HCT116 (cell line): ENCODE results near the gene PTPN22. TPM values are rescaled to one million over a fixed set of nuclear protein-coding genes. Genes with fewer than 3 reads are reported as not detected.

Experiments used
- ATAC-seq: fragments of 200-7000 bp; cut with Tn5 transposase; 2 replicates; pipeline ENCODE4 v1.9.1; 2020; ENCODE audit warnings: mild to moderate bottlenecking, moderate library complexity
- BruUV-seq: library from RNA; stranded (reverse); fragments of 400-500 nt; replicated peaks from 2 replicates; lab custom pipeline; 2021; lab: Mats Ljungman, UMichigan
- CTCF ChIA-PET: fragments of 300-600 bp; sonication (Branson Sonifier 250); formaldehyde crosslinking; loops from one replicate; lab custom pipeline; 2021; ENCODE audit warnings: antibody characterized with exemption; lab: Charles Lee
- POLR2A ChIA-PET: fragments of 300-600, 350-600 bp; sonication (Branson Sonifier 250); formaldehyde crosslinking; loops from one replicate; lab custom pipeline; 2021; ENCODE audit warnings: antibody characterized with exemption; lab: Charles Lee
- RAD21 ChIA-PET, 2 experiments: fragments of 300-600 bp; sonication (Branson Sonifier 250); formaldehyde crosslinking; loops; one replicate each; lab custom pipeline; 2023; ENCODE audit warnings: low total read pairs in 2 of 2; ENCODE audit not compliant: uncharacterized antibody in 2 of 2, unreplicated experiment in 2 of 2, low non-redundant PET in 1 of 2; lab: Charles Lee
- DNase-seq: peaks from one replicate; pipeline ENCODE4 v3.0.0-alpha.2; 2010; ENCODE audit warnings: low read depth, low spot score
- H2AFZ ChIP-seq: fragments of 200-600 bp; shearing (Covaris generic), sonication (generic); 2 replicates; pipeline ENCODE4 v1.6.1; 2017; ENCODE audit warnings: low read depth, mixed run types, mixed read lengths, antibody characterized with exemption, low read length; ENCODE audit not compliant: poor library complexity, severe bottlenecking
- H3K27ac ChIP-seq: 2 replicates; pipeline ENCODE4 v1.5.1; 2012; ENCODE audit warnings: low read depth, low read length
- H3K27me3 ChIP-seq: fragments of 200-600 bp; sonication (generic); 2 replicates; pipeline ENCODE4 v1.6.1; 2016; ENCODE audit warnings: mixed run types, low read length, mixed read lengths; ENCODE audit not compliant: insufficient read depth
- H3K36me3 ChIP-seq, 2 experiments: fragments of 200-500 bp in 1 of 2; fragments of 200-600 bp in 1 of 2; sonication (Bioruptor generic) in 1 of 2; sonication (generic) in 1 of 2; 2 replicates each; pipeline versions ENCODE4 v1.5.1 to v1.6.1; 2014 to 2016; ENCODE audit warnings: low read length in 2 of 2, inconsistent platforms in 1 of 2, mixed read lengths in 1 of 2, mixed run types in 1 of 2; ENCODE audit not compliant: insufficient read depth in 2 of 2, control insufficient read depth in 1 of 2
- H3K4me1 ChIP-seq, 2 experiments: fragments of 200-600 bp in 1 of 2; sonication (generic) in 1 of 2; 2 replicates each; pipeline versions ENCODE4 v1.5.1 to v1.6.1; 2012 to 2017; ENCODE audit warnings: low read length in 2 of 2, inconsistent platforms in 1 of 2, mild to moderate bottlenecking in 1 of 2, mixed read lengths in 1 of 2, mixed run types in 1 of 2, moderate library complexity in 1 of 2; ENCODE audit not compliant: insufficient read depth in 2 of 2, control insufficient read depth in 1 of 2
- H3K4me2 ChIP-seq: fragments of 200-600 bp; sonication (generic); 2 replicates; pipeline ENCODE4 v1.6.1; 2017; ENCODE audit warnings: mixed run types, low read length, mixed read lengths
- H3K4me3 ChIP-seq, 2 experiments: fragments of 200-600 bp in 1 of 2; sonication (generic) in 1 of 2; replicated peaks in 1 of 2; 2 replicates each; pipeline ENCODE4 v1.5.1; 2011 to 2016; ENCODE audit warnings: low read length in 2 of 2, control low read depth in 1 of 2, low read depth in 1 of 2, mild to moderate bottlenecking in 1 of 2, mixed read lengths in 1 of 2, mixed run types in 1 of 2
- H3K79me2 ChIP-seq: fragments of 200-600 bp; sonication (generic); 2 replicates; pipeline ENCODE4 v1.6.1; 2017; ENCODE audit warnings: mild to moderate bottlenecking, mixed run types, low read length, moderate library complexity, mixed read lengths; ENCODE audit not compliant: insufficient read depth
- H3K9ac ChIP-seq: fragments of 200-600 bp; sonication (generic); 2 replicates; pipeline ENCODE4 v1.6.1; 2016; ENCODE audit warnings: low read length, mixed read lengths
- H3K9me2 ChIP-seq: fragments of 200-600 bp; sonication (generic), shearing (Covaris generic); 2 replicates; pipeline ENCODE4 v1.6.1; 2017; ENCODE audit warnings: mixed run types, mild to moderate bottlenecking, moderate library complexity; ENCODE audit not compliant: insufficient read depth
- H3K9me3 ChIP-seq, 2 experiments: fragments of 200-500 bp in 1 of 2; fragments of 200-600 bp in 1 of 2; sonication (Bioruptor generic) in 1 of 2; sonication (generic) in 1 of 2; 2 replicates each; pipeline ENCODE4 v1.6.1; 2014 to 2017; ENCODE audit warnings: low read length in 2 of 2, mixed read lengths in 2 of 2, inconsistent platforms in 1 of 2, low read depth in 1 of 2, mild to moderate bottlenecking in 1 of 2, mixed run types in 1 of 2, moderate library complexity in 1 of 2; ENCODE audit not compliant: control insufficient read depth in 1 of 2, insufficient read depth in 1 of 2
- H4K20me1 ChIP-seq: fragments of 200-600 bp; sonication (generic), shearing (Covaris generic); 2 replicates; pipeline ENCODE4 v1.6.1; 2017; ENCODE audit warnings: mixed run types, mild to moderate bottlenecking, moderate library complexity; ENCODE audit not compliant: insufficient read depth
- CBX3 ChIP-seq: IDR thresholded peaks from 2 replicates; pipeline ENCODE4 v1.6.1; 2012; ENCODE audit warnings: low read depth
- CEBPB ChIP-seq: IDR thresholded peaks from 2 replicates; pipeline ENCODE4 v1.6.1; 2012; ENCODE audit warnings: low read depth
- EGR1 ChIP-seq: IDR thresholded peaks from 2 replicates; pipeline ENCODE4 v1.6.1; 2012; ENCODE audit warnings: low read depth
- ELF1 ChIP-seq: IDR thresholded peaks from 2 replicates; pipeline ENCODE4 v1.6.1; 2012; ENCODE audit warnings: low read depth, borderline replicate concordance
- EZH2phosphoT487 ChIP-seq: fragments of 200-600 bp; IDR thresholded peaks from 2 replicates; pipeline ENCODE4 v1.6.1; 2018; ENCODE audit warnings: antibody characterized with exemption, borderline replicate concordance
- FOSL1 ChIP-seq: IDR thresholded peaks from 2 replicates; pipeline ENCODE4 v1.6.1; 2012; ENCODE audit warnings: low read depth
- POLR2A ChIP-seq: IDR thresholded peaks from 2 replicates; pipeline ENCODE4 v1.7.0; 2011; ENCODE audit warnings: borderline replicate concordance; ENCODE audit not compliant: insufficient read depth, insufficient read length; ENCODE audit errors: extremely low read depth
- RAD21 ChIP-seq: IDR thresholded peaks from 2 replicates; pipeline ENCODE4 v1.6.1; 2012; ENCODE audit warnings: low read depth, mild to moderate bottlenecking
- SP1 ChIP-seq: IDR thresholded peaks from 2 replicates; pipeline ENCODE4 v1.6.1; 2012; ENCODE audit warnings: low read depth
- SRF ChIP-seq: IDR thresholded peaks from 2 replicates; pipeline ENCODE4 v1.6.1; 2012; ENCODE audit warnings: low read depth
- TCF7L2 ChIP-seq: IDR thresholded peaks from 2 replicates; pipeline ENCODE4 v1.7.0; 2011; ENCODE audit warnings: borderline replicate concordance, inconsistent platforms; ENCODE audit not compliant: insufficient read depth, insufficient read length; ENCODE audit errors: extremely low read depth
- ZFX ChIP-seq: fragments of 450-650 bp; IDR thresholded peaks from 2 replicates; pipeline ENCODE4 v1.6.1; 2017
- ZNF274 ChIP-seq: fragments of 200-500 bp; sonication (Bioruptor generic); IDR thresholded peaks from 2 replicates; pipeline ENCODE4 v1.6.1; 2014; ENCODE audit warnings: mild to moderate bottlenecking, low read depth, low read length, inconsistent platforms
- intact Hi-C: fragments of 100-400 bp; cut with micrococcal nuclease; formaldehyde crosslinking; loops from 2 replicates; pipeline ENCODE4 v1.10.0; 2022
- total RNA-seq: library from RNA; stranded (reverse); gene quantifications from one replicate; pipeline ENCODE4 v1.2.1, GENCODE V29; 2021; ENCODE audit not compliant: unreplicated experiment
- TF ChIP-seq, protein P1 (sequence below): IDR thresholded peaks from 2 replicates; pipeline ENCODE4 v1.6.1; 2012; ENCODE audit warnings: low read depth
- TF ChIP-seq, protein P2 (sequence below), 3 experiments: fragments of 200-600 bp in 1 of 3; sonication (generic) in 1 of 3; IDR thresholded peaks in 2 of 3; conservative IDR thresholded peaks in 1 of 3; 2 replicates each; pipeline ENCODE4 v1.5.1; 2012 to 2017; ENCODE audit warnings: low read depth in 2 of 3, low read length in 2 of 3, antibody characterized with exemption in 1 of 3, borderline replicate concordance in 1 of 3, control low read depth in 1 of 3, mild to moderate bottlenecking in 1 of 3, mixed read lengths in 1 of 3, mixed run types in 1 of 3, moderate library complexity in 1 of 3; ENCODE audit not compliant: insufficient read depth in 1 of 3
- TF ChIP-seq, protein P3 (sequence below): IDR thresholded peaks from 2 replicates; pipeline ENCODE4 v1.6.1; 2012
- TF ChIP-seq, protein P4 (sequence below): IDR thresholded peaks from 2 replicates; pipeline ENCODE4 v1.6.1; 2012
- TF ChIP-seq, protein P5 (sequence below): IDR thresholded peaks from 2 replicates; pipeline ENCODE4 v1.6.1; 2011; ENCODE audit warnings: mild to moderate bottlenecking, low read length, moderate library complexity; ENCODE audit not compliant: insufficient replicate concordance; ENCODE audit errors: extremely low read depth

The PTPN22 gene
- total RNA-seq, 1 experiment from 2014 or later: 0.17 TPM

DNA sequence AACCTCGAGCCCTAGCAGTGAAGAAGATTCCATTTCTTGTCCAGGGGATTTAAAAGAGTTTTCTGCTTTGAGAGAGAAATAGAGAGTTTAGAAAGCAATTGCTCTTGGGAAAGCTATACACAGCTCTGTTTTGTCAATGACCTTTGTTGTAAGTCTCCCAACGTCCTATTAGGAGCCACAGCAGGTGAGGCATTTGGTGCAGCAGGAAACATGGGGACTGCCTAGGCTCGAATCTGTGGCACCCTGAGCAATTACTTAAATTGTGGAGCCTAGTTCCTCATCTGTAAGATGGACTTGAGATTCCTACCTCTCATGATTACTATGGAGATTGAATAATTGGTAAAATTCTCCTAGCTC, 41.8 kb upstream of the PTPN22 start:
- Histone ChIP-seq H3K79me2 (no peaks in the 10 kb centered on the region), H3K9ac (no peak overlapping the region), H3K27me3 (no peaks in the 10 kb centered on the region), H3K4me3 (no peak overlapping the region), H3K9me3 (no peaks in the 10 kb centered on the region), H3K9me2 (no peaks in the 10 kb centered on the region), H2AFZ (no peak overlapping the region), H4K20me1 (no peaks in the 10 kb centered on the region), H3K4me2 (no peak overlapping the region), H3K27ac (no peak overlapping the region), H3K36me3 (peaks cover 12 to 16% of the 10 kb centered on the region in 2 experiments; a peak in 3 of 4 replicates), H3K4me1 (no peaks in the 10 kb centered on the region)
- intact Hi-C loops: no loop called here
- ChIA-PET RAD21 (no interaction called here), POLR2A (no interaction called here), CTCF (no interaction called here)
- ATAC-seq (no peak), DNase-seq (no peak)
- no TSS peak for BruUV-seq
- TF ChIP-seq EZH2phosphoT487 (no peak), RAD21 (no peak), SP1 (no peak), CEBPB (no peak), POLR2A (no peak), ELF1 (no peak), FOSL1 (no peak), ZNF274 (no peak), EGR1 (no peak), SRF (no peak), CBX3 (no peak), ZFX (no peak), TCF7L2 (no peak)
- TF ChIP-seq, protein P1, sequence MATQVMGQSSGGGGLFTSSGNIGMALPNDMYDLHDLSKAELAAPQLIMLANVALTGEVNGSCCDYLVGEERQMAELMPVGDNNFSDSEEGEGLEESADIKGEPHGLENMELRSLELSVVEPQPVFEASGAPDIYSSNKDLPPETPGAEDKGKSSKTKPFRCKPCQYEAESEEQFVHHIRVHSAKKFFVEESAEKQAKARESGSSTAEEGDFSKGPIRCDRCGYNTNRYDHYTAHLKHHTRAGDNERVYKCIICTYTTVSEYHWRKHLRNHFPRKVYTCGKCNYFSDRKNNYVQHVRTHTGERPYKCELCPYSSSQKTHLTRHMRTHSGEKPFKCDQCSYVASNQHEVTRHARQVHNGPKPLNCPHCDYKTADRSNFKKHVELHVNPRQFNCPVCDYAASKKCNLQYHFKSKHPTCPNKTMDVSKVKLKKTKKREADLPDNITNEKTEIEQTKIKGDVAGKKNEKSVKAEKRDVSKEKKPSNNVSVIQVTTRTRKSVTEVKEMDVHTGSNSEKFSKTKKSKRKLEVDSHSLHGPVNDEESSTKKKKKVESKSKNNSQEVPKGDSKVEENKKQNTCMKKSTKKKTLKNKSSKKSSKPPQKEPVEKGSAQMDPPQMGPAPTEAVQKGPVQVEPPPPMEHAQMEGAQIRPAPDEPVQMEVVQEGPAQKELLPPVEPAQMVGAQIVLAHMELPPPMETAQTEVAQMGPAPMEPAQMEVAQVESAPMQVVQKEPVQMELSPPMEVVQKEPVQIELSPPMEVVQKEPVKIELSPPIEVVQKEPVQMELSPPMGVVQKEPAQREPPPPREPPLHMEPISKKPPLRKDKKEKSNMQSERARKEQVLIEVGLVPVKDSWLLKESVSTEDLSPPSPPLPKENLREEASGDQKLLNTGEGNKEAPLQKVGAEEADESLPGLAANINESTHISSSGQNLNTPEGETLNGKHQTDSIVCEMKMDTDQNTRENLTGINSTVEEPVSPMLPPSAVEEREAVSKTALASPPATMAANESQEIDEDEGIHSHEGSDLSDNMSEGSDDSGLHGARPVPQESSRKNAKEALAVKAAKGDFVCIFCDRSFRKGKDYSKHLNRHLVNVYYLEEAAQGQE: no peak
- TF ChIP-seq, protein P2, sequence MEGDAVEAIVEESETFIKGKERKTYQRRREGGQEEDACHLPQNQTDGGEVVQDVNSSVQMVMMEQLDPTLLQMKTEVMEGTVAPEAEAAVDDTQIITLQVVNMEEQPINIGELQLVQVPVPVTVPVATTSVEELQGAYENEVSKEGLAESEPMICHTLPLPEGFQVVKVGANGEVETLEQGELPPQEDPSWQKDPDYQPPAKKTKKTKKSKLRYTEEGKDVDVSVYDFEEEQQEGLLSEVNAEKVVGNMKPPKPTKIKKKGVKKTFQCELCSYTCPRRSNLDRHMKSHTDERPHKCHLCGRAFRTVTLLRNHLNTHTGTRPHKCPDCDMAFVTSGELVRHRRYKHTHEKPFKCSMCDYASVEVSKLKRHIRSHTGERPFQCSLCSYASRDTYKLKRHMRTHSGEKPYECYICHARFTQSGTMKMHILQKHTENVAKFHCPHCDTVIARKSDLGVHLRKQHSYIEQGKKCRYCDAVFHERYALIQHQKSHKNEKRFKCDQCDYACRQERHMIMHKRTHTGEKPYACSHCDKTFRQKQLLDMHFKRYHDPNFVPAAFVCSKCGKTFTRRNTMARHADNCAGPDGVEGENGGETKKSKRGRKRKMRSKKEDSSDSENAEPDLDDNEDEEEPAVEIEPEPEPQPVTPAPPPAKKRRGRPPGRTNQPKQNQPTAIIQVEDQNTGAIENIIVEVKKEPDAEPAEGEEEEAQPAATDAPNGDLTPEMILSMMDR (IDR thresholded peaks at IDR 0.05 in 2 of 3, conservative IDR thresholded peaks at IDR 0.05 in 1 of 3; ENCODE audit: borderline replicate concordance in 1 of 3, insufficient read depth in 1 of 3, low read depth in 2 of 3, low read length in 2 of 3): no peak
- TF ChIP-seq, protein P3, sequence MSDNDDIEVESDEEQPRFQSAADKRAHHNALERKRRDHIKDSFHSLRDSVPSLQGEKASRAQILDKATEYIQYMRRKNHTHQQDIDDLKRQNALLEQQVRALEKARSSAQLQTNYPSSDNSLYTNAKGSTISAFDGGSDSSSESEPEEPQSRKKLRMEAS: no peak
- TF ChIP-seq, protein P4, sequence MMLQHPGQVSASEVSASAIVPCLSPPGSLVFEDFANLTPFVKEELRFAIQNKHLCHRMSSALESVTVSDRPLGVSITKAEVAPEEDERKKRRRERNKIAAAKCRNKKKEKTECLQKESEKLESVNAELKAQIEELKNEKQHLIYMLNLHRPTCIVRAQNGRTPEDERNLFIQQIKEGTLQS: no peak
- TF ChIP-seq, protein P5, sequence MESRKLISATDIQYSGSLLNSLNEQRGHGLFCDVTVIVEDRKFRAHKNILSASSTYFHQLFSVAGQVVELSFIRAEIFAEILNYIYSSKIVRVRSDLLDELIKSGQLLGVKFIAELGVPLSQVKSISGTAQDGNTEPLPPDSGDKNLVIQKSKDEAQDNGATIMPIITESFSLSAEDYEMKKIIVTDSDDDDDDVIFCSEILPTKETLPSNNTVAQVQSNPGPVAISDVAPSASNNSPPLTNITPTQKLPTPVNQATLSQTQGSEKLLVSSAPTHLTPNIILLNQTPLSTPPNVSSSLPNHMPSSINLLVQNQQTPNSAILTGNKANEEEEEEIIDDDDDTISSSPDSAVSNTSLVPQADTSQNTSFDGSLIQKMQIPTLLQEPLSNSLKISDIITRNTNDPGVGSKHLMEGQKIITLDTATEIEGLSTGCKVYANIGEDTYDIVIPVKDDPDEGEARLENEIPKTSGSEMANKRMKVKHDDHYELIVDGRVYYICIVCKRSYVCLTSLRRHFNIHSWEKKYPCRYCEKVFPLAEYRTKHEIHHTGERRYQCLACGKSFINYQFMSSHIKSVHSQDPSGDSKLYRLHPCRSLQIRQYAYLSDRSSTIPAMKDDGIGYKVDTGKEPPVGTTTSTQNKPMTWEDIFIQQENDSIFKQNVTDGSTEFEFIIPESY: no peak
